HEK293T (cell line): ENCODE data around the gene NTSR1.

Source experiments
- ARNT ChIP-seq: fragments of 450-650 bp; IDR thresholded peaks from 2 replicates; pipeline ENCODE4 v1.6.1; 2017; ENCODE audit warnings: mild to moderate bottlenecking
- BHLHE40 ChIP-seq: fragments of 450-650 bp; IDR thresholded peaks from 2 replicates; pipeline ENCODE4 v1.6.1; 2016; ENCODE audit warnings: mild to moderate bottlenecking, moderate library complexity, borderline replicate concordance
- CTBP1 ChIP-seq: fragments of 450-650 bp; IDR thresholded peaks from 2 replicates; pipeline ENCODE4 v1.6.1; 2016; ENCODE audit warnings: borderline replicate concordance
- FOXM1 ChIP-seq: fragments of 450-650 bp; IDR thresholded peaks from 2 replicates; pipeline ENCODE4 v1.6.1; 2017; ENCODE audit warnings: mild to moderate bottlenecking, borderline replicate concordance
- L3MBTL2 ChIP-seq: fragments of 450-650 bp; conservative IDR thresholded peaks from 2 replicates; pipeline ENCODE4 v1.6.1; 2016; ENCODE audit warnings: mild to moderate bottlenecking
- NFRKB ChIP-seq: fragments of 450-650 bp; IDR thresholded peaks from 2 replicates; pipeline ENCODE4 v1.6.1; 2016; ENCODE audit warnings: mild to moderate bottlenecking, moderate library complexity
- PKNOX1 ChIP-seq: fragments of 450-650 bp; IDR thresholded peaks from 2 replicates; pipeline ENCODE4 v1.6.1; 2016
- SP1 ChIP-seq: fragments of 450-650 bp; IDR thresholded peaks from 2 replicates; pipeline ENCODE4 v1.6.1; 2017
- SUZ12 ChIP-seq: fragments of 450-650 bp; IDR thresholded peaks from 2 replicates; pipeline ENCODE4 v1.6.1; 2016; ENCODE audit warnings: mild to moderate bottlenecking
- TARDBP ChIP-seq: fragments of 450-650 bp; IDR thresholded peaks from 2 replicates; pipeline ENCODE4 v1.6.1; 2016

- TF ChIP-seq NFRKB (no peak), ARNT (no peak), CTBP1 (no peak), SUZ12 (no peak), FOXM1 (no peak), BHLHE40 (no peak), SP1 (no peak), PKNOX1 (no peak), TARDBP (no peak), L3MBTL2 (no peak)
Measured at GRCh38 chr20:62664019-62664971, 44.3 kb upstream of the NTSR1 start.
